ENCODE results near the gene ACACB.

- TF ChIP-seq POLR2AphosphoS5 (IDR thresholded peaks at IDR 0.05; ENCODE audit: borderline replicate concordance, low read depth, low read length) (no peak), EZH2 (IDR thresholded peaks at IDR 0.05) (no peak)
Observed at GRCh38 chr12:109191621-109192250, 75.3 kb downstream of the ACACB start.
